Keratinocyte (primary cell): Measurements from ENCODE around the gene CERK. TPM values are rescaled to one million over a fixed set of nuclear protein-coding genes. Genes with fewer than 3 reads are reported as not detected.

Experiments
- DNase-seq: peaks from one replicate; pipeline ENCODE4 v3.0.0-alpha.2; 2011; ENCODE audit warnings: low read depth, missing footprints, low spot score
- FAIRE-seq: peaks from 2 replicates; lab custom pipeline; 2011; peaks lifted over from hg19 to GRCh38; lab: Jason Lieb, UNC
- H2AFZ ChIP-seq: 2 replicates; pipeline ENCODE4 v1.6.0; 2012; ENCODE audit warnings: low read length, control low read depth, inconsistent platforms; ENCODE audit not compliant: control insufficient read depth
- H3K27ac ChIP-seq: 2 replicates; pipeline ENCODE4 v1.5.1; 2011; ENCODE audit warnings: low read length; ENCODE audit not compliant: control insufficient read depth, insufficient read depth
- H3K27me3 ChIP-seq: 3 replicates; pipeline ENCODE4 v1.6.0; 2011; ENCODE audit warnings: low read length; ENCODE audit not compliant: control insufficient read depth, insufficient read depth; ENCODE audit errors: extremely low read depth
- H3K36me3 ChIP-seq, 2 experiments: 2 replicates in 1 of 2; 3 replicates in 1 of 2; pipeline ENCODE4 v1.5.1; 2011; ENCODE audit warnings: low read length in 2 of 2, mild to moderate bottlenecking in 1 of 2; ENCODE audit not compliant: control insufficient read depth in 2 of 2, insufficient read depth in 2 of 2; ENCODE audit errors: extremely low read depth in 1 of 2
- H3K4me1 ChIP-seq: 3 replicates; pipeline ENCODE4 v1.5.1; 2011; ENCODE audit warnings: low read length; ENCODE audit not compliant: control insufficient read depth, insufficient read depth; ENCODE audit errors: extremely low read depth
- H3K4me2 ChIP-seq: 3 replicates; pipeline ENCODE4 v1.6.0; 2011; ENCODE audit warnings: low read depth, low read length; ENCODE audit not compliant: control insufficient read depth, insufficient read depth; ENCODE audit errors: extremely low read depth
- H3K4me3 ChIP-seq, 3 experiments: fragments of 200-600 bp in 1 of 3; sonication (generic) in 1 of 3; 2 replicates in 2 of 3; 3 replicates in 1 of 3; pipeline ENCODE4 v1.5.1; 2011 to 2016; ENCODE audit warnings: low read length in 3 of 3, mild to moderate bottlenecking in 3 of 3, control low read depth in 2 of 3, inconsistent platforms in 1 of 3, low read depth in 1 of 3, mixed read lengths in 1 of 3, mixed run types in 1 of 3, moderate library complexity in 1 of 3; ENCODE audit not compliant: control insufficient read depth in 2 of 3, insufficient read depth in 2 of 3; ENCODE audit errors: extremely low read depth in 1 of 3
- H3K79me2 ChIP-seq: 2 replicates; pipeline ENCODE4 v1.6.0; 2012; ENCODE audit warnings: low read length; ENCODE audit not compliant: control insufficient read depth, insufficient read depth
- H3K9ac ChIP-seq: 3 replicates; pipeline ENCODE4 v1.6.0; 2011; ENCODE audit warnings: low read length; ENCODE audit not compliant: control insufficient read depth, insufficient read depth; ENCODE audit errors: extremely low read depth
- H3K9me1 ChIP-seq: 3 replicates; pipeline ENCODE4 v1.6.0; 2011; ENCODE audit warnings: low read length; ENCODE audit not compliant: control insufficient read depth, insufficient read depth; ENCODE audit errors: extremely low read depth
- H3K9me3 ChIP-seq: 2 replicates; pipeline ENCODE4 v1.5.1; 2012; ENCODE audit warnings: low read depth, low read length; ENCODE audit not compliant: control insufficient read depth
- H4K20me1 ChIP-seq: 3 replicates; pipeline ENCODE4 v1.6.0; 2011; ENCODE audit warnings: low read length; ENCODE audit not compliant: control insufficient read depth, insufficient read depth; ENCODE audit errors: extremely low read depth
- EZH2 ChIP-seq: IDR thresholded peaks from one replicate; pipeline ENCODE4 v1.6.1; 2012; ENCODE audit warnings: inconsistent platforms, mild to moderate bottlenecking, low read length, moderate library complexity
- dilution Hi-C: fragments of 300-500 bp; cut with MboI; formaldehyde crosslinking; loops from one replicate; pipeline ENCODE4 v1.7.0; 2020; ENCODE audit warnings: low sequenced_read_pairs; ENCODE audit not compliant: extremely low pct_ligation_motif_present
- polyA plus RNA-seq, 5 experiments: library from polyadenylated mRNA; depleted of rRNA in 3 of 5; stranded (reverse) in 3 of 5; stranded (forward) in 1 of 5; unstranded in 1 of 5; fragments of >200 nt; gene quantifications; 1 replicate in 1 of 5; 2 replicates in 3 of 5; 3 replicates in 1 of 5; pipeline versions ENCODE4 v1.2.1 to v1.2.3, GENCODE V29; 2011 to 2012; ENCODE audit warnings: missing spikeins in 2 of 5, low read depth in 1 of 5, low replicate concordance in 1 of 5
- TF ChIP-seq, protein P1 (sequence below), 3 experiments: IDR thresholded peaks in 1 of 3; conservative IDR thresholded peaks in 1 of 3; optimal IDR thresholded peaks in 1 of 3; 2 replicates in 2 of 3; 3 replicates in 1 of 3; pipeline versions ENCODE3 to v1.5.1; 2011; ENCODE audit warnings: low read length in 3 of 3, mild to moderate bottlenecking in 3 of 3, moderate library complexity in 2 of 3, control low read depth in 1 of 3, inconsistent platforms in 1 of 3; ENCODE audit not compliant: insufficient read depth in 2 of 3; ENCODE audit errors: extremely low read depth in 1 of 3

Gene CERK
- polyA plus RNA-seq, 1 donor (not counting 4 experiments of a cell fraction or from before 2014, with no cell fraction given), result 11.9 TPM

GRCh38 chr22:46730568-46731245, 7.3 kb downstream of the CERK start:
- FAIRE-seq (no peak), DNase-seq (no peak)
- Histone ChIP-seq H3K79me2 (peaks cover 8% of the 10 kb centered on the region), H3K9ac (no peak overlapping the region), H3K4me2 (no peak overlapping the region), H3K9me1 (no peaks in the 10 kb centered on the region), H3K36me3 (no peaks in the 10 kb centered on the region), H3K27ac (no peak overlapping the region), H2AFZ (no peak overlapping the region), H3K27me3 (no peaks in the 10 kb centered on the region), H3K9me3 (no peaks in the 10 kb centered on the region), H3K4me3 (no peak overlapping the region), H4K20me1 (no peaks in the 10 kb centered on the region), H3K4me1 (peaks cover 21% of the 10 kb centered on the region)
- TF ChIP-seq EZH2, result no peak
- TF ChIP-seq, protein P1, sequence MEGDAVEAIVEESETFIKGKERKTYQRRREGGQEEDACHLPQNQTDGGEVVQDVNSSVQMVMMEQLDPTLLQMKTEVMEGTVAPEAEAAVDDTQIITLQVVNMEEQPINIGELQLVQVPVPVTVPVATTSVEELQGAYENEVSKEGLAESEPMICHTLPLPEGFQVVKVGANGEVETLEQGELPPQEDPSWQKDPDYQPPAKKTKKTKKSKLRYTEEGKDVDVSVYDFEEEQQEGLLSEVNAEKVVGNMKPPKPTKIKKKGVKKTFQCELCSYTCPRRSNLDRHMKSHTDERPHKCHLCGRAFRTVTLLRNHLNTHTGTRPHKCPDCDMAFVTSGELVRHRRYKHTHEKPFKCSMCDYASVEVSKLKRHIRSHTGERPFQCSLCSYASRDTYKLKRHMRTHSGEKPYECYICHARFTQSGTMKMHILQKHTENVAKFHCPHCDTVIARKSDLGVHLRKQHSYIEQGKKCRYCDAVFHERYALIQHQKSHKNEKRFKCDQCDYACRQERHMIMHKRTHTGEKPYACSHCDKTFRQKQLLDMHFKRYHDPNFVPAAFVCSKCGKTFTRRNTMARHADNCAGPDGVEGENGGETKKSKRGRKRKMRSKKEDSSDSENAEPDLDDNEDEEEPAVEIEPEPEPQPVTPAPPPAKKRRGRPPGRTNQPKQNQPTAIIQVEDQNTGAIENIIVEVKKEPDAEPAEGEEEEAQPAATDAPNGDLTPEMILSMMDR (optimal IDR thresholded peaks at IDR 0.05 in 1 of 3, IDR thresholded peaks at IDR 0.05 in 1 of 3, conservative IDR thresholded peaks at IDR 0.05 in 1 of 3; ENCODE audit: extremely low read depth in 1 of 3, insufficient read depth in 2 of 3, low read length in 3 of 3), result no peak
- dilution Hi-C loops, result no loop called here

DNA sequence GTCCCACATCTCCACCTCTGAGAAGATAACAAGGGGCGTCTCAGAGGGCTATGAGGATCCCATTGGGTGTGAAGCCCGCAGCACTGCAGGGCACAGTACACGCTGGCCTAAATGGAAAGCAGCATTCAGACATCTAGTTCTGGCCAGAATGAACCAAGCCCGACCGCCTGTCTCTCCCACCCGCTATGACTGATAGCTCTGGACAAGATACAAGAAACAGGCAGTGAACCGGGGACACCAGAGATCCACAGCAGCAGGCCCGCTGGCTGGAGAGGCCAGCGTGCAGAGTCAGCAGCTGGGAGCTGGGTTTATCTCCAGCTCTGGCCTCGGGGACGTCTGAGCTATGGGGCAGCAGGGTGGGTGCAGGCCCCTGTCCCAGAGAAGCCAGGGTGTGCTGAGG, 9.6 kb downstream of the CERK start:
- FAIRE-seq, result no peak
- Histone ChIP-seq H3K9ac (no peak overlapping the region), H3K27me3 (no peaks in the 10 kb centered on the region)

More for the DNA sequence above, 9.6 kb downstream of the CERK start:
- Histone ChIP-seq H3K9me1 (no peaks in the 10 kb centered on the region), H3K4me2 (no peak overlapping the region), H2AFZ (no peak overlapping the region), H3K27ac (no peak overlapping the region), H3K79me2 (no peaks in the 10 kb centered on the region), H3K4me1 (peaks cover 16% of the 10 kb centered on the region), H3K9me3 (no peaks in the 10 kb centered on the region), H3K4me3 (no peak overlapping the region), H4K20me1 (no peaks in the 10 kb centered on the region), H3K36me3 (peaks cover 0 to 3% of the 10 kb centered on the region in 2 experiments)
- dilution Hi-C loops, result no loop called here
- TF ChIP-seq, protein P1 (optimal IDR thresholded peaks at IDR 0.05 in 1 of 3, IDR thresholded peaks at IDR 0.05 in 1 of 3, conservative IDR thresholded peaks at IDR 0.05 in 1 of 3; ENCODE audit: extremely low read depth in 1 of 3, insufficient read depth in 2 of 3, low read length in 3 of 3), result no peak
- TF ChIP-seq EZH2, result no peak
- DNase-seq, result no peak
